AG04449 (cell line): ENCODE data around the gene VEZT.

Experiments
- CTCF ChIA-PET: fragments of 350-600 bp; formaldehyde crosslinking; extraction: SDS; loops from one replicate; lab custom pipeline; 2021; ENCODE audit warnings: antibody characterized with exemption; lab: Yijun Ruan, JAX
- POLR2A ChIA-PET: fragments of 400-600, 350-600 bp; formaldehyde crosslinking; extraction: SDS; loops from one replicate; lab custom pipeline; 2020; ENCODE audit warnings: antibody characterized with exemption, inconsistent platforms; lab: Yijun Ruan, JAX
- DNase-seq: peaks from one replicate; pipeline ENCODE4 v3.0.0-alpha.2; 2010; ENCODE audit warnings: low read depth, low spot score
- H3K4me3 ChIP-seq: 2 replicates; pipeline ENCODE4 v1.5.1; 2011; ENCODE audit warnings: low read depth, mild to moderate bottlenecking, control low read depth, low read length
- TF ChIP-seq, protein P1 (sequence below): IDR thresholded peaks from one replicate; pipeline ENCODE4 v1.5.1; 2011; ENCODE audit warnings: mild to moderate bottlenecking, moderate library complexity, low read length, control low read depth, inconsistent platforms; ENCODE audit not compliant: insufficient read depth; ENCODE audit errors: missing control alignments

The VEZT gene

DNA sequence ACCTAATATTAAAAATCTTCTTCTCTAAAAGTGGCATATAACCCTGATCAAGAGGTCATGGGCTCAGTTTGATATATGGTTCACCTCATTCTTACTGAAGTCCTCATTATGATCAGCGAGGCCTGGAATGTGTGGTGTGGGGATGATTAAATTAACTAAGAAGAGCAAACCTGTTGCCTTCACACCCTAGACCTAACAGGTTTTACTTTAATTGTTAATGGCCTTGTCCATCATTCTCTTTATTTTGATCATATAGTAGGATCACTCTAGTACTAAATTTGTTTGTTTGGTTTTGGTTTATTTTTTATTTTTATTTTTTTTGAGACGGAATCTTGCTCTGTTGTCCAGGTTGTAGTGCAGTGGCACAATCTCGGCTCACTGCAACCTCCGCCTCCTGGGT, 43.5 kb downstream of the VEZT start:
- no peak for DNase-seq
- H3K4me3 ChIP-seq = no peak overlapping the region
- POLR2A ChIA-PET = no interaction called here
- TF ChIP-seq, protein P1, sequence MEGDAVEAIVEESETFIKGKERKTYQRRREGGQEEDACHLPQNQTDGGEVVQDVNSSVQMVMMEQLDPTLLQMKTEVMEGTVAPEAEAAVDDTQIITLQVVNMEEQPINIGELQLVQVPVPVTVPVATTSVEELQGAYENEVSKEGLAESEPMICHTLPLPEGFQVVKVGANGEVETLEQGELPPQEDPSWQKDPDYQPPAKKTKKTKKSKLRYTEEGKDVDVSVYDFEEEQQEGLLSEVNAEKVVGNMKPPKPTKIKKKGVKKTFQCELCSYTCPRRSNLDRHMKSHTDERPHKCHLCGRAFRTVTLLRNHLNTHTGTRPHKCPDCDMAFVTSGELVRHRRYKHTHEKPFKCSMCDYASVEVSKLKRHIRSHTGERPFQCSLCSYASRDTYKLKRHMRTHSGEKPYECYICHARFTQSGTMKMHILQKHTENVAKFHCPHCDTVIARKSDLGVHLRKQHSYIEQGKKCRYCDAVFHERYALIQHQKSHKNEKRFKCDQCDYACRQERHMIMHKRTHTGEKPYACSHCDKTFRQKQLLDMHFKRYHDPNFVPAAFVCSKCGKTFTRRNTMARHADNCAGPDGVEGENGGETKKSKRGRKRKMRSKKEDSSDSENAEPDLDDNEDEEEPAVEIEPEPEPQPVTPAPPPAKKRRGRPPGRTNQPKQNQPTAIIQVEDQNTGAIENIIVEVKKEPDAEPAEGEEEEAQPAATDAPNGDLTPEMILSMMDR = no peak
- CTCF ChIA-PET = interaction anchor here (1.0 to 2.7 kb wide), 2 partner anchors 15 to 144 kb away, joined by 3 to 8 read pairs; no protein-coding TSS in a partner anchor

GRCh38 chr12:95262808-95263207, 45.2 kb downstream of the VEZT start:
- no peak for DNase-seq
- TF ChIP-seq, protein P1 = no peak
- POLR2A ChIA-PET = no interaction called here
- H3K4me3 ChIP-seq = no peak overlapping the region
- CTCF ChIA-PET = interaction anchor here (0.6 to 2.7 kb wide), 5 partner anchors 9 to 146 kb away, joined by 3 to 8 read pairs (median 5); no protein-coding TSS in a partner anchor

GRCh38 chr12:95265765-95266164, 48.2 kb downstream of the VEZT start:
- DNase-seq = no peak

GRCh38 chr12:95266254-95266653, 48.6 kb downstream of the VEZT start:
- TF ChIP-seq, protein P1 = no peak
- DNase-seq = no peak
- CTCF ChIA-PET = interaction anchor here (0.9 to 1.7 kb wide), 5 partner anchors 10 to 26 kb away, joined by 3 to 6 read pairs (median 3); no protein-coding TSS in a partner anchor
- no peak overlapping the region for H3K4me3 ChIP-seq
- POLR2A ChIA-PET = no interaction called here

More at GRCh38 chr12:95265765-95266164, 48.2 kb downstream of the VEZT start:
- H3K4me3 ChIP-seq = no peak overlapping the region
- TF ChIP-seq, protein P1 = no peak
- POLR2A ChIA-PET = no interaction called here
- CTCF ChIA-PET = interaction anchor here (0.9 to 1.7 kb wide), 4 partner anchors 10 to 12 kb away, joined by 3 to 6 read pairs (median 4); no protein-coding TSS in a partner anchor

DNA sequence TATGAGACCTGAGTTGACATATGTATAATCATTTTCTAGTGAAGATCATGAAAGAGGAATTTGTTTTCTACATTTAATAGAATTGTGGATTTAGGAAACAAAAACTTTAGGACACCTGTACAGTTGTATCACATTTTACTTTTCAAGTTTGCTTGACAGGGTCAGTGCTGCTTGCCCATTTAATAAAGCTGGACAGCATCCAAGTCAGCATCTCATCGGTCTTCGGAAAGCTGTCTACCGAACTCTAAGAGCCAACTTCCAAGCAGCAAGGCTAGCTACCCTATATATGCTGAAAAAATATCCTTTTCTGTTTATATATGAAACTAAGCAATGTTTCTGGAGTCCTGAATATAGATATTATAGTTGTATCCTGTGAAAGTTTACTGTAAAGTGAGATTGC, 52.3 kb downstream of the VEZT start:
- no peak for DNase-seq
- no peak overlapping the region for H3K4me3 ChIP-seq
- ChIA-PET POLR2A (no interaction called here), CTCF (interaction anchor here (1.0 kb wide), 1 partner anchor 16 kb away, joined by 3 read pairs; no protein-coding TSS in a partner anchor)
- TF ChIP-seq, protein P1 = no peak

GRCh38 chr12:95271465-95271864, 53.9 kb downstream of the VEZT start:
- POLR2A ChIA-PET = interaction anchor here (0.6 kb wide), 1 partner anchor 585 kb away, joined by 3 read pairs; no protein-coding TSS in a partner anchor

More at GRCh38 chr12:95271465-95271864, 53.9 kb downstream of the VEZT start:
- CTCF ChIA-PET = interaction anchor here (1.0 kb wide), 1 partner anchor 154 kb away, joined by 3 read pairs; no protein-coding TSS in a partner anchor
- H3K4me3 ChIP-seq = no peak overlapping the region
- TF ChIP-seq, protein P1 = no peak
- DNase-seq = no peak
